ENCODE data around the gene GALM. TPM values are rescaled to one million over a fixed set of nuclear protein-coding genes. Genes with fewer than 3 reads are reported as not detected.

The GALM gene
- total and polyA plus RNA-seq, 4 donors, result 20.5 to 32.8 (median 26.1) TPM

DNA sequence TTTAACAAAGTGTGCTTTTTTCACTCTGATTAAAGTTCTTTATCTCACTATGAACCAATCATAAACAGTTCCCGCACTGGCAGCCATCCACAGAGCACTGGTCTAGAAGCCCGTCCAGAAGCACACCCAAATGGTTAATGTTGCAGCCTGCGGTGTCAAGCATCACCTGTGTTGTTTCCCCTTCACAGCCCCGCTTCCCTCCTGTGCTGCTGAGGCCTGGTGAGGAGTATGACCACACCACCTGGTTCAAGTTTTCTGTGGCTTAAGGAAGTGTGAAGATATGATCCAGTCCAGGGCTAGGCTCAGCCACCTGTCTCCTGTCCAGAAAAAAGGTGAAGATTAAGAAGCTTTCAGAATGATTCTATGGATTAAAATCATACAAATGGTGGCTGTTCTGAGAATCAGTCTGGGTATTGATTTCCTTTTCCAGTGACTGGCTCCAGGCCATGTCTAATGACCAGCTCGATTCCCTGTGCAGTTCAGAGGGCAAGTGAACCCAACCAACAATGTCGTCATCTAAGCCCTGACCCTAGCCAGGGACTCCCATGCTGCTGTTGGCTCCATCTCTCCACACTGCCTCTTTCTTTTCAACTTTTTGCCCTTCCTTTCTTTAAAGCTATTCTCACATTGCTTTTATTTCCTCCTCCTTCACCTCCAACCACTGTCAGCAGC lies 67.5 kb downstream of the GALM start:
- Histone ChIP-seq H3K27me3 (ENCODE audit: control insufficient read depth in 4 of 4, insufficient read depth in 4 of 4, low read length in 3 of 4) (no peaks in the 10 kb centered on the region), H3K4me3 (ENCODE audit: low read depth in 1 of 3, low read length in 3 of 3) (no peak overlapping the region), H3K27ac (ENCODE audit: low read depth in 1 of 2, low read length in 2 of 2) (peak overlapping the region; percentile 42 to 94), H3K4me1 (ENCODE audit: control insufficient read depth in 4 of 4, insufficient read depth in 4 of 4, low read length in 3 of 4) (peaks cover 19 to 44% (median 30%) of the 10 kb centered on the region in 4 donors), H3K9ac (ENCODE audit: low read depth in 1 of 2, low read length in 2 of 2) (peak overlapping the region in 1 of 2 donors; percentile 39), H3K9me3 (ENCODE audit: control insufficient read depth in 4 of 4, low read length in 3 of 4) (no peaks in the 10 kb centered on the region), H3K36me3 (ENCODE audit: control insufficient read depth in 4 of 4, insufficient read depth in 3 of 4, low read depth in 1 of 4, low read length in 3 of 4) (peaks cover 2 to 19% (median 12%) of the 10 kb centered on the region in 4 donors)
- no peak for TF ChIP-seq FOXA2 (IDR thresholded peaks at IDR 0.05)
- no peak for TF ChIP-seq EGR1 (IDR thresholded peaks at IDR 0.05; ENCODE audit: low read depth in 2 of 2)
- peak; percentile 14 for TF ChIP-seq NR2F2 (IDR thresholded peaks at IDR 0.05)
- TF ChIP-seq REST (IDR thresholded peaks at IDR 0.05), result peak; percentile 52
- TF ChIP-seq FOXA1 (IDR thresholded peaks at IDR 0.05), result no peak
- peak in 1 of 2 donors; percentile 7 for TF ChIP-seq GABPA (IDR thresholded peaks at IDR 0.05 in 1 of 2, conservative IDR thresholded peaks at IDR 0.05 in 1 of 2)
- peak; percentile 77 to 92 for TF ChIP-seq HNF4A (conservative IDR thresholded peaks at IDR 0.05)
- TF ChIP-seq, protein P1, sequence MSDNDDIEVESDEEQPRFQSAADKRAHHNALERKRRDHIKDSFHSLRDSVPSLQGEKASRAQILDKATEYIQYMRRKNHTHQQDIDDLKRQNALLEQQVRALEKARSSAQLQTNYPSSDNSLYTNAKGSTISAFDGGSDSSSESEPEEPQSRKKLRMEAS (IDR thresholded peaks at IDR 0.05), result no peak
- TF ChIP-seq RAD21 (IDR thresholded peaks at IDR 0.05), result no peak
- no peak for TF ChIP-seq HNF4G (IDR thresholded peaks at IDR 0.05)
- TF ChIP-seq SP1 (IDR thresholded peaks at IDR 0.05), result peak; percentile 60
- no peak for TF ChIP-seq TAF1 (conservative IDR thresholded peaks at IDR 0.05)
- TF ChIP-seq CTCF (IDR thresholded peaks at IDR 0.05; ENCODE audit: low read depth, low read length, missing input control), result no peak
- TF ChIP-seq, protein P2, sequence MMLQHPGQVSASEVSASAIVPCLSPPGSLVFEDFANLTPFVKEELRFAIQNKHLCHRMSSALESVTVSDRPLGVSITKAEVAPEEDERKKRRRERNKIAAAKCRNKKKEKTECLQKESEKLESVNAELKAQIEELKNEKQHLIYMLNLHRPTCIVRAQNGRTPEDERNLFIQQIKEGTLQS (IDR thresholded peaks at IDR 0.05), result peak; percentile 88
- TF ChIP-seq YY1 (IDR thresholded peaks at IDR 0.05), result peak; percentile 93
- TF ChIP-seq JUND (IDR thresholded peaks at IDR 0.05), result peak; percentile 87 to 94
- peak; percentile 95 to 97 for TF ChIP-seq RXRA (IDR thresholded peaks at IDR 0.05)
- TF ChIP-seq ZBTB33 (IDR thresholded peaks at IDR 0.05), result peak; percentile 57
- DNase-seq (ENCODE audit: low spot score), result peak; percentile 41
- WGBS, result 55% methylated on average over 6 of the region's 6 CpGs

Data from liver (tissue), 9 donors.